Skin of body (tissue), 2 donors: ENCODE results near the gene ABI3. TPM values are rescaled to one million over a fixed set of nuclear protein-coding genes. Genes with fewer than 3 reads are reported as not detected.

ENCODE experiments used
- DNase-seq: peaks from one replicate; lab custom pipeline; 2025; lab: John Stamatoyannopoulos, UW
- total RNA-seq: library from RNA; depleted of rRNA; stranded (reverse); fragments of >200 nt; gene quantifications from one replicate; pipeline ENCODE4 v1.2.3, GENCODE V29; 2014

Gene ABI3
- total RNA-seq, 1 donor from 2014 or later = 1.5 TPM

GRCh38 chr17:49197346-49197998 is 13.0 kb upstream of the ABI3 start:
- no peak for DNase-seq

GRCh38 chr17:49198211-49198610 is 12.3 kb upstream of the ABI3 start:
- no peak for DNase-seq

GRCh38 chr17:49200423-49201083 is 10.0 kb upstream of the ABI3 start:
- DNase-seq = no peak

- DNase-seq = no peak
Measured at GRCh38 chr17:49201481-49201927, 9.0 kb upstream of the ABI3 start.

- DNase-seq = no peak
Measured at GRCh38 chr17:49203796-49204195, 6.7 kb upstream of the ABI3 start.

- no peak for DNase-seq
Measured at GRCh38 chr17:49204516-49204915, 6.0 kb upstream of the ABI3 start.

- no peak for DNase-seq
Measured at GRCh38 chr17:49209061-49209571, 1.4 kb upstream of the ABI3 start.

- no peak for DNase-seq
Measured at GRCh38 chr17:49213399-49213798, 2.9 kb downstream of the ABI3 start.

- DNase-seq = no peak
Measured at GRCh38 chr17:49213847-49214246, 3.3 kb downstream of the ABI3 start.

GRCh38 chr17:49214676-49215360 is 4.3 kb downstream of the ABI3 start:
- DNase-seq = no peak

GRCh38 chr17:49216482-49216881 is 6.0 kb downstream of the ABI3 start:
- DNase-seq = no peak

- no peak for DNase-seq
Measured at GRCh38 chr17:49216953-49217650, 6.6 kb downstream of the ABI3 start.

GRCh38 chr17:49217651-49218413 is 7.3 kb downstream of the ABI3 start:
- no peak for DNase-seq

- DNase-seq = no peak
Measured at GRCh38 chr17:49218941-49219913, 8.7 kb downstream of the ABI3 start.

GRCh38 chr17:49219987-49220386 is 9.5 kb downstream of the ABI3 start:
- DNase-seq = no peak

GRCh38 chr17:49223168-49223516 is 12.6 kb downstream of the ABI3 start:
- DNase-seq = no peak

- no peak for DNase-seq
Measured at GRCh38 chr17:49223517-49224197, 13.2 kb downstream of the ABI3 start.

- DNase-seq = no peak
Measured at GRCh38 chr17:49224198-49224996, 13.9 kb downstream of the ABI3 start.

- DNase-seq = no peak
Measured at GRCh38 chr17:49224997-49225337, 14.5 kb downstream of the ABI3 start.
